ENCODE data around the gene DGKQ.

Gene DGKQ

GRCh38 chr4:960140-960635 lies 13.2 kb downstream of the DGKQ start:
- DNase-seq = no peak

GRCh38 chr4:959338-960139 lies 13.8 kb downstream of the DGKQ start:
- DNase-seq = no peak

DNA sequence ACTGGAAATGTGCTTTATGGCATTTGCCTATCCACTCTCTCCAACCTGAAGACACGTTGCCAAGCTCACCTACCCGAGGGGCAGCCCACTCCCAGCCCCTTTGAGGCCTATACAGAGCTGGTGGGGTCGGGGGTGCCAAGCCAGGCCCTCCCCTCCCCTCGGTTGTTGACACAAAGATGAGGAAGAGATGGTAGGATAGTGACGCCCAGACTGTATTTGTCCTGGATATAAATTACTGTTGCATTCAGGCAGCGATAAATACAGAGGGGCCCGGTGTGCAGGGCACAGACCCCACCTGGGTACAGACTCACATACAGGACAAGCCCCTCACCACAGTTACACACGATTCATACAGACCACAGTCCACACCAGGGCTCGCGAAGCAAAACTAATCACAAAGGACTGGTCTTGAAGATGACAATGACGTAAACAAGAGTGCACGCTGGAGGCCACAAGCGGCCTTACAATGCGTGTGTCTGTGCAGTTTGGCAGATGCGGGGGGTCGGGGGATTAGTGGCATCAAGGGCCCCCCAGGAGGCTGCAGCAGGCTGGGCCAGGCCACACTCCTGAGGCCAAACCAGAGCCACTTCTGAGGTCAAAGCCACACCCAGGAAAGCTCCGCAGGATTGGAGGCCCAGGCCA lies 14.6 kb downstream of the DGKQ start:
- DNase-seq = no peak

GRCh38 chr4:958314-958665 lies 15.1 kb downstream of the DGKQ start:
- no peak for DNase-seq

DNA sequence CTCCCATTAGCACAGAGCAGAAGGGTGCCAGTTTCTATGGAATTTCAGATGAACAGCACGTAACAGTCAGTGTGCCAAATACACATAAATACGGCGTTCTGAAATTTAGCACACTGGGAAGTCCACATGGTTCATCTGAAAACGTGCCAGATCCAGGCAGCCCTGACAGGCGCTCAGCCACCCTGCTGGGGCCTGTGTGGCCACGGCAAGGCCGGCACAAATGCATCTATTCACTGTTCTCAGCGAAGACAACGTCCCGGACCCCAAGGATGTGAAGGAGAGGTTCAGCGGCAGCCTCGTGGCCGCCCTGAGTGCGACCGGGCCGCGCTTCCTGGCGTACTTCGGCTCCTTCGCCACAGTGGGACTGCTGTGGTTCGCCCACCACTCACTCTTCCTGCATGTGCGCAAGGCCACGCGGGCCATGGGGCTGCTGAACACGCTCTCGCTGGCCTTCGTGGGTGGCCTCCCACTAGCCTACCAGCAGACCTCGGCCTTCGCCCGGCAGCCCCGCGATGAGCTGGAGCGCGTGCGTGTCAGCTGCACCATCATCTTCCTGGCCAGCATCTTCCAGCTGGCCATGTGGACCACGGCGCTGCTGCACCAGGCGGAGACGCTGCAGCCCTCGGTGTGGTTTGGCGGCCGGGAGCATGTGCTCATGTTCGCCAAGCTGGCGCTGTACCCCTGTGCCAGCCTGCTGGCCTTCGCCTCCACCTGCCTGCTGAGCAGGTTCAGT lies 15.6 kb downstream of the DGKQ start:
- no peak for DNase-seq

DNA sequence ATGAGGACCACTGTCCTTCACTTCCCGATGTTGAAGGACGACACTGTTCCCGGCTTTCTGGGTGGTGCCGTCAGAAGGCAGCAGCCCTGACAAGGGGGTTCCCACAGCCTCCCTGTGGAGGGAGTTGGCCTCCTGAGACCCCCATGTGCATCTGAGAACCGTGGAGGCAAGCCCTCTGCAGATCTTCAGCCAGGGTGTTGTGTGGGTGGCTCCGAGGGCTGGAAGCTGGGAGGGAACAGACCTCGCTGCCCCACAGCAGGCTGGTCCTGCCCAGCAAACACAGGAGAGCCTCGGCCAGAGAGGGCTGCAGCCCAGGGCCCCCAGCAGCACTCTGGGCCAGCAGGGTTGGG lies 16.2 kb downstream of the DGKQ start:
- no peak for DNase-seq

DNA sequence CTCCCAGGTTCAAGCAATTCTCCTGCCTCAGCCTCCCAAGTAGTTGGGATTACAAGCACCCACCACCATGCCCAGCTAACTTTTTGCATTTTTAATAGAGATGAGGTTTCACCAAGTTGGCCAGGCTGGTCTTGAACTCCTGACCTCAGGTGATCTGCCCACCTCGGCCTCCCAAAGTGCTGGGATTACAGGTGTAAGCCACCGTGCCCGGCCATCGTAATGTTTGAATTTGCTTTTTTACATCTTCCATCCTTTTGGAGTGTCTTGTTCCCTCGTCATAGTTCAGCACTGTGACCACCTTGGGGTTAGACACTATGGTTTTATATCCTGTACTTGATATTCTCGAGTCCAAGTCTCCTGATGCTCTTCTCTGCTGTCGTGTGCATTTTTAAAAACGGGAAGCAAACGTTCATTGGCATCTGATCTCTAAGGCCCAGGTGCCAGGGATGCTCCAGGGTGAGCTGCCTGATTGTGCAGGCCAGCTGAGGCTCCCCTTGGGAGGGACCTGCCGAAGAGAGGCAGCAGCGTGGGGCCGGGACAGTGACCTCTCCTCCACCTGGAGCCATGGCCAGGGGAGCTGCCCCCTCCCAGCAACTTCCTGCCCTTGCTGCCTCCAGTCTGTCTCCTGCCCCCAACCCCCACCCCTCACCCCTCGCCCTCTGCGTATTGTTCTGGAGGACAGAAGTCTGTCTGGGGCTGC lies 16.7 kb downstream of the DGKQ start:
- DNase-seq = no peak

DNA sequence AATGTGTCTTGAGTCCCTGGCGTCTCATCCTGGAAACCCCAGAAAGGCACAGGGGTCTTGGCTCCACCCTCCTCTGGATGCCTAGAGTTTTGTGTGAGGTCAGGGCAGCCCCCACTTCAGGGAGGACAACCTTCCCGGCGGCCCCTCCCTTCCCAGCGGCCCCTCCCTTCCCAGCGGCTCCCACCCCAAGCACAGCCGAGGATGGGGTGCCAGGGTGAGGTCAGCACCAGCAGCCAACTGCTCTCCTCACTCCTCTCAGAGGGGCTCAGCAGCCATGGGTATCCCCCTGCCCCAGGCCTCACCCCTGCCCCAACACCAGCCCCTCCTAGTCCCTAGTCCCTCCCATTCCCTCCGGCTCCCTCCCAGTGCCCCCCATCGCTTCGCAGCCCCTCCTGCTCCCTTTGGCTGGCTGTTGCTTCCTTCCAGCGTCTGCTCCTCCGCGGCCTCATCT lies 17.4 kb downstream of the DGKQ start:
- DNase-seq = no peak

DNA sequence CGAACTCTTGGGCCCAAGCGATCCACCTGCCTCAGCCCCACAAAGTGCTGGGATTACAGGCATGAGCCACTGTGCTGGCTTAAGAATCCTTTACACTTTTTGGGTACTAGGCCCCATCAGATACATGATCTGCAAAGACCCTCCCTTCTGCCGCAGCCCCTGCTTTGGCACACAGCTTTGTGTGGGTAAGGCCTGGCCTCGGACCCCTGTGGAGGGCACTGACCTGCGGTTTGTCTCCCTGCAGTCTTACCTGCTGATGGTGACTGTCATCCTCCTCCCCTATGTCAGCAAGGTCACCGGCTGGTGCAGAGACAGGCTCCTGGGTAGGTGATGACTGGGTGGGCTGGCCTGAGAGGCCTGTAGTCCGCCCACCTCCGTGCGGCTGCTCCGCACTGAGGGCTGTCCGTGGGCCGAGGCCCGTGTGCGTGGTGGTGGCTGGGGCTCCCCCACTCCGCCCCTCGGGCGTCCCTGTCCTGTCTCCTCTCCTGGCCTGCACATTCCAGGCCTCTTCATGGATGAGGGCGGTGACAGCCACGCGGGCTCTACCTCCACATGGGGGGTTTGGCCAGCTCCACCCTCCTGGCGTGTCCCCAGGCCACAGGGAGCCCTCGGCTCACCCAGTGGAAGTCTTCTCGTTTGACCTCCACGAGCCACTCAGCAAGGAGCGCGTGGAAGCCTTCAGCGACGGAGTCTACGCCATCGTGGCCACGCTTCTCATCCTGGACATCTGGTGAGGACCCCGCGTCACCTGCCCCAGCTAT lies 18.0 kb downstream of the DGKQ start:
- no peak for DNase-seq

- no peak for DNase-seq
Measured at GRCh38 chr4:954211-955020, 19.0 kb downstream of the DGKQ start.

- DNase-seq = no peak
Measured at GRCh38 chr4:953574-953915, 19.8 kb downstream of the DGKQ start.

- no peak for DNase-seq
Measured at GRCh38 chr4:952881-953573, 20.3 kb downstream of the DGKQ start.

DNA sequence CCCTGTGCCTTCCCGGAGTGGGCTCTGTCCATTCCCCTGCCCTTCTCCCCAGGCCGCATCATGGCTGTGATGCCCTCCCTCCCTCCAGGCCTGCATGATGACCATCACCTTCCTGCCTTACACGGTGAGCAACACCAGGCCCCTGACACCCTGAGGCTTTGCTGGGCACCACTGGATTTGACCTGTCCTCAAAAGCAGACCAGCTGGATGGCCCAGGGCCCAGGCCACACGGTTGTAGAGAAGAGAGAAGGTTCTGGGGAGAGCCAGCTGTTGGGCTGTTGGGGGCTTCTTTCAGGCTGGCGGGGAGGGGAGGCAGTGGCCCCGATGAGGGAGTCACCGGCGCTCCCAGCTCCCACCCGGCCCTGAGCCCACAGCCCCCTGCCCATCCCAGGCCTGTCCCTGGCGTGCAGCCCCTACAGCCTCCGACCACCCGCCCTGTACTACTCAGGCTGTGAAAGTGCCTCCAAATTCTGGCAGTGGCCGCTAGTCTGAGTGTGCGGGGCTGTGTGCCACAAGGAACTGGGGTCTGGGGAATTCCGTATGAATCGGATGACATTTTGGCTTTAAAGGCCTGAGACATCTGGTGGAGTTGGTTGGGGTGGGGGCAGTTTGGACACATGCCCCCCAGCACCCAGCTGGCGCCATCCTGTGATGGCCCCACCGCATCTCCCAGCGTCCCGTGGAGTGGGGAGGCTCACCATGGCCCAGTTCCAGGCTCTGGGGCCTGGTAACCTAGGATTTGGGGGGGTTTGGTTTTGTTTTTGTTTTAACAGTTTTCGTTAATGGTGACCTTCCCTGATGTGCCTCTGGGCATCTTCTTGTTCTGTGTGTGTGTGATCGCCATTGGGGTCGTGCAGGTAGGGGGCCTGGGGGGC lies 21.5 kb downstream of the DGKQ start:
- DNase-seq = no peak

- DNase-seq = no peak
Measured at GRCh38 chr4:951186-951585, 22.2 kb downstream of the DGKQ start.

DNA sequence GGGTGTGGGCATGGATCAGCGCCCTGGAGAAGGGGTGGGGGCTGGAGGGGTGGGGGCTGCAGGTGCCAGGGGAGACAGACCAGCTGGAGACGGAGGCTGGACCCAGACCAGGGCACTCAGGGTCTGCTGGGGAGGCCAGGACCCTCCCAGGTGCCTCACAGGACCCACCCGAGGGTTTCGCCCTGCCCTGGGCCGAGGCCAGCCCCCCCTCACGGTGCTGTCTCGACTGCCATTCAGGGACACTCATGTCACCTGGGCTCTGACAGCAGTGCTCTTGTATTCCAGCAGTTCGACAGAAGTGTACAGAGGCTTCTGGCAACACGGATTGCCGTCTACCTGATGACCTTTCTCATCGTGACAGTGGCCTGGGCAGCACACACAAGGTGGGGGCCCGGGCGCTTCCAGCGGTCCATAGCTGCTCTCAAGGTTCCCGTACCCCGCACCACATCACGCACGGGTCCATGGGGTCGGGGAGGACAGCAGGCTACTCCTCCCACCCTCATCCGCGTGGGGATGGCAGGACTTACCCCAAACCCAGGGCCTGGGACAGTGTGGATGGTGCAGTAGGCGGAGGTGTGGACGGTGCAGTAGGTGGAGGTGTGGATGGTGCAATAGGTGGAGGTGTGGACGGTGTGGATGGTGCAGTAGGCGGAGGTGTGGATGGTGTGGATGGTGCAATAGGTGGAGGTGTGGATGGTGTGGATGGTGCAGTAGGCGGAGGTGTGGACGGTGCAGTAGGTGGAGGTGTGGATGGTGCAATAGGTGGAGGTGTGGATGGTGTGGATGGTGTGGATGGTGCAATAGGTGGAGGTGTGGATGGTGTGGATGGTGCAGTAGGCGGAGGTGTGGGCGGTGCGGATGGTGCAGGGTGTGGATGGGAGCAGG lies 23.0 kb downstream of the DGKQ start:
- no peak for DNase-seq

DNA sequence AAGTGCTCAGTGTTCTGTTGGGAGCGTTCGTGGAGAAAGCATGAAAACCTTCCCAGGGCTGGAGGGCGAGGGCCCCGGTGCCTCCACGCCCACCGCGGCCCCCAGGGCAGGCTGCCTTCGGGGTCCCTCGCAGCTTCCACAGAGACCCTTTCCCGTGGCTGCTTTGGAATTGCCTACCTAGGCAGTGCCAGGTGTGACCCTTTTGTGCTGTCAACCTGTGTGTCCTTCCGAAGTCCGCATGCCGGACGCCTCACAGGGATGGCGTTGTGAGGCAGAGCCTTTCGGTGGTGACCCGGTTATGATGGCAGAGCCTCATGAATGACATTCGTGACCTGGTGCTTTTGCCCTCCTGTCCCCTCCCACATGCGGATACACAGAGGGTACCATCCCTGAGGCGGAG lies 23.7 kb downstream of the DGKQ start:
- DNase-seq = no peak

DNA sequence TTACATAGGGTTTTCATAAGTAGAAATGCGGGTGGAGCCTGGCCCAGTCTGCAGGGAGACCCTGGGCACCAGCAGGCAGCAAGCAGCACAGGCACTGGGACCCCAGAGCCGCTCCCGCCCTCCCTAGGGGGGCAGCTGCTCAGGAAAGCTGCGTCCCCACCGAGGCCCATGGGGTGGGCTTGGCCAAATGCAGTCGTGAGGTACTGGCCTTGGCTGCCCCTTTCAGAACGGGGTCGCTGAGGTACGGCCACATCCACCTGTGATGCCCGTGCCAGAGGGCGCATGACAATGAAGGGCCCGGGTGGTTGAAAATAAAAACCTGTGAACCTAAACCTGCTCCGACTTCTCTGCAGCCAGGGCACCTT lies 24.5 kb downstream of the DGKQ start:
- DNase-seq = no peak

DNA sequence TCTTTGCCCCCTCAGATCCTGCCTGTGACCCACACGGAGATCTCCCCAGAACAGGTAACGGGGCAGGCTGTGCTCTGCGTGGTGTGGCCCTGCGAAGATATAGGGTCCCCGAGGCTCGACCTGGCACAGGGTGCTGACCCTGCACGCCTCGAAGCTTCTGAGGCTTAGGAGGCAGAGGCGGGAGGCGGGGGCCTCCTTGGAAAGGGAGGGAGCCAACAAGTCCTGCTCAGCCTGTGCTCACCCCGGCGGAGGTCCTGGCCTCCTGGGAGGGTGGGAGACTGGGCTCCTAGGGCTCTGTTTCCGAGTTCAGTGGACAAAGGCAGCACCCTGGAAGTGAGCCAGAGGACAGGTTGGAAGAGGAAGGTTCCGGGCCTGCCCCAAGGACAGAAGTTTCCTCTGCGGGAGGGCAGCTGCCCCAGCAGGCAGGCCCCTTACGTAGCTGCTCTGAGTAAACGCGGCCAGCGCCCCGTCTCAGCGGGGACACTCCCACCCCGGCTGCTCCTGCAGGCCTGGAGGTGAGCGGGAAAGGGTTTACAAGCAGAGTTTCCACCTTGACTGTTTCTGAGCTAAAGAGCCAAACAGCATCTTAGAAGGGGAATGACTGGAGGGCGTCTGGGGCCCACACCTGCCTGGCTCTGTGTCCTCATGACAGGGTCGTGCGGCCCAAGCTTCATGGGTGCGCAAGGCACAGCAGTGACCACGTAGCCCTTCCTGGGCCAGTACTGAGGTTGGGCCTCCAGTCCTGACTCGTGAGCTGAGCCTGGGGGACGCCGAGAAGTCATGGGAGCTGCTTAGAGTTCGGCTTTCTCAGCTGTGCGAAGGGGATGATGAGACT lies 25.1 kb downstream of the DGKQ start:
- no peak for DNase-seq

Measured in hematopoietic multipotent progenitor cell treated with erythropoietin and hydrocortisone succinate and interleukin-3 and kit ligand, for 4 days (in vitro differentiated cells).